ENCODE measurements around the gene OR14A16. TPM values are rescaled to one million over a fixed set of nuclear protein-coding genes. Genes with fewer than 3 reads are reported as not detected.

The OR14A16 gene
- total and polyA plus RNA-seq, 2 of the 4 experiments (the other 2 are of a cell fraction), result not detected

GRCh38 chr1:247833601-247834000, 9.7 kb upstream of the OR14A16 start:
- no peak overlapping the region for H4K5ac ChIP-seq (ENCODE audit: low read depth, low read length)
- DNase-seq (no peak), ATAC-seq (ENCODE audit: low read depth) (no peak)
- H2BK15ac ChIP-seq (ENCODE audit: low read depth, low read length), result no peak overlapping the region
- H3K79me1 ChIP-seq (ENCODE audit: low read depth in 1 of 2, low read length in 2 of 2), result no peaks in the 10 kb centered on the region
- H3K4me3 ChIP-seq (ENCODE audit: insufficient read depth, low read depth, low read length), result no peak overlapping the region
- no peak overlapping the region for H4K8ac ChIP-seq (ENCODE audit: low read depth in 2 of 2, low read length in 2 of 2)
- BruUV-seq (replicated peaks), result no TSS peak
- H2AK9ac ChIP-seq (replicated peaks; ENCODE audit: low read depth, low read length, poor library complexity), result no peak overlapping the region
- H3K4me1 ChIP-seq (ENCODE audit: control insufficient read depth, insufficient read depth, low read length), result no peaks in the 10 kb centered on the region
- H2BK5ac ChIP-seq (ENCODE audit: low read depth, low read length, poor library complexity, severe bottlenecking), result no peak overlapping the region
- whole genome bisulfite sequencing, 2 experiments (ENCODE audit: extremely low coverage in 2 of 2, insufficient read length in 1 of 2), result 50% methylated on average over 5 of the region's 6 CpGs; no CpG with 5 or more reads in 1 of the 2 experiments
- H2BK120ac ChIP-seq (ENCODE audit: low read depth, low read length), result no peak overlapping the region
- dilution Hi-C loops (cut with HindIII; ENCODE audit: low sequenced_read_pairs, unreplicated experiment), result no loop called here
- no peak overlapping the region for H3K14ac ChIP-seq (replicated peaks; ENCODE audit: low read depth, low read length)
- no peaks in the 10 kb centered on the region for H3K27me3 ChIP-seq (ENCODE audit: control insufficient read depth, insufficient read depth, low read length)
- H3K27ac ChIP-seq (ENCODE audit: insufficient read depth, low read length), result no peak overlapping the region
- TF ChIP-seq MAFK (IDR thresholded peaks at IDR 0.05; ENCODE audit: low read depth, low read length) (no peak), CEBPB (IDR thresholded peaks at IDR 0.05; ENCODE audit: low read depth, low read length) (no peak), RAD21 (IDR thresholded peaks at IDR 0.05; ENCODE audit: low read length) (no peak), RFX5 (IDR thresholded peaks at IDR 0.05; ENCODE audit: low read depth, low read length) (no peak), MAZ (IDR thresholded peaks at IDR 0.05; ENCODE audit: borderline replicate concordance, low read depth, low read length) (no peak), RCOR1 (IDR thresholded peaks at IDR 0.05; ENCODE audit: insufficient replicate concordance, low read length) (no peak), NFE2L2 (IDR thresholded peaks at IDR 0.05; ENCODE audit: low read depth, low read length) (no peak), POLR2A (IDR thresholded peaks at IDR 0.05; ENCODE audit: low read depth, low read length) (no peak), SMC3 (IDR thresholded peaks at IDR 0.05; ENCODE audit: low read depth, low read length) (no peak), CHD1 (IDR thresholded peaks at IDR 0.05; ENCODE audit: low read depth, low read length) (no peak), MXI1 (IDR thresholded peaks at IDR 0.05; ENCODE audit: borderline replicate concordance, low read depth, low read length) (no peak), CTCF (conservative IDR thresholded peaks at IDR 0.05; ENCODE audit: low read depth, low read length) (no peak)
- H3K23ac ChIP-seq (ENCODE audit: low read depth, low read length), result no peak overlapping the region
- H3K18ac ChIP-seq (ENCODE audit: low read depth, low read length), result no peak overlapping the region
- POLR2A ChIA-PET (ENCODE audit: unreplicated experiment), result no interaction called here
- intact Hi-C loops (cut with micrococcal nuclease), result no loop called here
- H3K9ac ChIP-seq (ENCODE audit: low read depth, low read length), result no peak overlapping the region
- H3K9me1 ChIP-seq (ENCODE audit: insufficient read depth, low read length), result no peaks in the 10 kb centered on the region
- CTCF ChIA-PET, result interaction anchor here (0.6 kb wide), 1 partner anchor 13 kb away, joined by 3 read pairs; no protein-coding TSS in a partner anchor
- H4K91ac ChIP-seq (ENCODE audit: insufficient read depth, low read depth, low read length), result no peak overlapping the region
- in situ Hi-C loops (cut with MboI; ENCODE audit: low sequenced_read_pairs), result no loop called here
- H3K36me3 ChIP-seq (ENCODE audit: control insufficient read depth, insufficient read depth, low read length), result no peaks in the 10 kb centered on the region
- no peak overlapping the region for H3K4ac ChIP-seq (ENCODE audit: low read depth, low read length)
- H4K20me1 ChIP-seq (ENCODE audit: insufficient read depth, low read length), result no peaks in the 10 kb centered on the region
- peaks cover 29% of the 10 kb centered on the region for H3K9me3 ChIP-seq (ENCODE audit: control insufficient read depth, insufficient read depth, low read length)
- H2BK20ac ChIP-seq (ENCODE audit: low read depth, low read length), result no peak overlapping the region
- no peak overlapping the region for H3K4me2 ChIP-seq (ENCODE audit: low read depth, low read length)
- no peak overlapping the region for H3K56ac ChIP-seq (ENCODE audit: extremely low read depth, insufficient read depth, low read length)
- no peak overlapping the region for H2AK5ac ChIP-seq (ENCODE audit: low read depth, low read length)
- H2AFZ ChIP-seq (replicated peaks; ENCODE audit: low read length, poor library complexity), result no peak overlapping the region

Measured in IMR-90 (cell line).